ENCODE results near the gene COX20.

The COX20 gene

GRCh38 chr1:244874974-244875579, 39.6 kb downstream of the COX20 start:
- DNase-seq (ENCODE audit: low read depth in 2 of 2), result no peak

- DNase-seq (ENCODE audit: low read depth in 2 of 2), result no peak
Measured at GRCh38 chr1:244876228-244876910, 40.9 kb downstream of the COX20 start.

GRCh38 chr1:244878681-244879080, 43.2 kb downstream of the COX20 start:
- DNase-seq (ENCODE audit: low read depth in 2 of 2), result no peak

- DNase-seq (ENCODE audit: low read depth in 2 of 2), result no peak
Measured at GRCh38 chr1:244881552-244882280, 46.3 kb downstream of the COX20 start.

GRCh38 chr1:244887281-244887680, 51.8 kb downstream of the COX20 start:
- DNase-seq (ENCODE audit: low read depth in 2 of 2), result no peak

GRCh38 chr1:244893836-244894235, 58.4 kb downstream of the COX20 start:
- no peak for DNase-seq (ENCODE audit: low read depth in 2 of 2)

Measured in stimulated activated CD4-positive, alpha-beta T cell treated with anti-CD3 and anti-CD28 coated beads, Interleukin-12 subunit alpha, Interleukin-12 subunit beta, amount 100 ng/mL, for 24 hours (primary cell).